A204.1 (cell line): ENCODE results near the gene AFF3.

Experiments
- FAIRE-seq: peaks from 2 replicates; lab custom pipeline; 2012; peaks lifted over from hg19 to GRCh38; lab: Jason Lieb, UNC

AFF3 gene

DNA sequence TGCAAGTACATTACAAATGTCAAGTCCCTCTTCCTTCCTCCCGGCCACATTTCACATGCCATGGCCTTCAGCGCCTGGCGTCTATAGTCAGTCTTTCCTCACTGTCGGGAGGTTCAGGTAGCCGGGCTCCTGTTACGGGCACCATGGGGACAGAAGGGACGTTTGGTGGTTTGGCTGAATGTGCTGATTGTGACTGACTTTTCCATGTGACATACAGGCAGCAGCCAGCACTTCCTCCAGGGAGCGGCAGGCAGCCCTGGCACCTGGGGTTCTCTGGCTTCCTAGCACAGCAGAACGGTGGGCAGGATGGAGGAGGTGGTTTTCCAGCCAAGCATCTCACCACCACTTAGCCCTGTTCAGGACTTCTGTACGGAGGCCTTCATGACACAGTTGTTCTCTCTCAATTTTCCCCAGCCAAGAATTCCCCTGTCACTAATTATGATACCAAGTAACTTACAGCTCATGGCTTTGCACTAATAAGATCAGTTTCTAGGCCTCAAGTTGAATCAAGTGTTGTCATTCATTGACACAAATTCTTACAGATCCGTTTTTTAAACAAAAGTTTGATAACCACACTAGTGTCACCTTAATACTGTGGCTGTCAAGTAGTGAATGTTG is 568.6 kb downstream of the AFF3 start:
- no peak for FAIRE-seq

DNA sequence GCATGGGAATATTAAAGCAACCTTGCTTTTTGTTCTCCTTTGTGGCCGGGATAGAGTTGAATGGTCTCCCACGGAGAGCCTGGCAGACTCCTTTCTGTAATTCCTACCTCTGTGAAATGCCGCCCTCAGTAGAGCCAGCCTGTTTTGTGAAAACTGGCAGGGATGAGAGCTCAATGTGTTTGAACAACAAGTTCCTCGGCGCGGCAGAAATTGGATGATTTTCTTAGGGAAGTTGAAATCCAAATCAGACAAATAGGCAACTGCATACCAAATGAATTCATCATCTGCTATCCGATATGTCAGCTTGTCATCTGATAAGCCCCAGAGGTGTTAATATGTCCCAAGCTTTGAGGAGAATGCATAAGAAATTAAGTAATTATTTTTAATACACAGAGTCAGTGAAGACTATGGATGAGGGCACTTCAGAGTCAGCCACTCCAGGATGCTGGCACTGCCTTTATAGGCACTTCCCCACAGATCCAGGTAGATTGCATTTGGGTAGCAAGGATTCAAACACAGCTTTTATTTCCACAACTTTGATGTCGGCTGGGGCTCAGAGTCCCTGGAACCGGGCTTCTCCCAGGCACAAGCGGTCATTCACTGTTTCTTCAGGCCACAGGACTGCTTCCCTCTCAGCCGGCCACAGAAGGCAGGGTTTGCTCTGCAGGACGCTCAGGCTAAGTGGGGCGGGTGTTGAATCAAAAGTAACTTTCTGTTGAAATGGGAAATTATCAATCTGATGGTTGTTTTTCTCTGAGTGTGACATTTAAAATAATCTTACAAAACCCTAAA is 569.8 kb downstream of the AFF3 start:
- FAIRE-seq, result no peak

DNA sequence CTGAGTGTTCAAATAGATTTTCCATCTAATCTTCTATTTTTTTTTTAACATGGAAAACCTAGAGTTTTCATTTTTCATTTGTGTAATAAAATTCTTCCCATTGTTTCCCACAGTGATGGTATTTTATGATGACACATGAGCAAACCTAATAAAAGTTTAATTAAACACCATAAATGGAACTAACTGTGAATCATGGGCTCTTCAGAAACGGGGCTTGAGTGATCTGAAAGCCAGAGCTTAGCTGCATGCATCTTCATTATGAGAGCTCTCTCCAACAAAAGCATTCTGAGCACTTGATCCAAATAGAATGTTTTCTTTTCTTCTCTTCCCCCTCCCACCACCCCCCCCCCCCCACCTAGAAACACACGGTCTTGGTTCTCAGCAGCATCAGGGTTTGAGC is 570.4 kb downstream of the AFF3 start:
- FAIRE-seq, result no peak

DNA sequence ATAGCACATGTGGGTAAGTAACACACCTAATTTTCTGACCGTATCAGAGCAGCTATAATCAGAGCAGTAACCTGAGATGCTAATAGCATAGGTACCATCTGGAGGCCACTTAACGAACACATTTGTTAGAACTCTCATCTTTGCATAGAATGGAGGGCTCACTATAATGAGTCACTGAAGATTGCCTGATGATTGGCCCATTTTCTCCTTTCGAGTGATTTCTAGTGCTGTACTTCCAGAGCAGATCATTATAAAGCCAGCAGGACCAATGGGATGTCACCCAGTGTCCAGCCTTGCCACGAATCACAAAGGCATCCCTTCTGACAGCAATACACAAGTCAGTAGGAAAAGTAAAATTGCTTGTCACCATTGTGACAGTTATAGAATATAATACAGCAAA is 570.9 kb downstream of the AFF3 start:
- no peak for FAIRE-seq

DNA sequence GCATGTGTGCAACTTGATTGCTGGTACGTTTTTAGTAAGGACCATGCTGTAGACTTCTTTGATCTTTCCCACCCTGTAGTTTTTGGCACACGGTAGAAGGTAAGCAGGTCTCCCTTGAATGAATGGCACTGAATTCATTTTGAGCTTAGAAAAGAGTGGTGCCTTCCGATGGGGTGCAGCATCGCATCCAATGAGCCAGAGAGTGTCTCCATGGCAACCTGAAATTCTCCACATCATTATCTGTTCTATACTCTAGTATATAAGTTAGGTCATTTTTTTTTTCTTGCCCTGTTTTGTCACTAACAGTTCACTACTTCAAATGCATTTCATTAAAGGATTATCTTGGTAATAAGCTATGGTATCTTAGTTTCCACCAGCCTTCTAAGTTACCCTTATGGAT is 571.4 kb downstream of the AFF3 start:
- no peak for FAIRE-seq

DNA sequence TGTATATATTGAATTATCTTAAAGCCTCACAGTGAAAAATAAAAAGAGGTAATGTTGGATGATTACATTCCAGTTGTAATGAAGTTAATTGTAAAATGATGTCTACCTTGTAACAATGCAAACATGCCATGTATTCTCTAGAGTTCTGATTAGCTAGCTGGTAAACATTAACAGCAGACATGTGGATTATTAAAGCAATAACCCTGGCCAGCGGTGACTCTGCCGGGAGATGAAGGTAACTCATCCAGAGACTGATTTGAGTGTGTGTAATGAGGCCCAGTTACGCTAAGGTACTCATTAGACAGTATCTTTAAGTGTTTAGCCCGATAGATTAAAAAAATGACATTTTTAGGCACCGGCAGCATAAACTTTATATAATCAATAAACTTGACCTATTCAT is 573.0 kb downstream of the AFF3 start:
- FAIRE-seq, result no peak

DNA sequence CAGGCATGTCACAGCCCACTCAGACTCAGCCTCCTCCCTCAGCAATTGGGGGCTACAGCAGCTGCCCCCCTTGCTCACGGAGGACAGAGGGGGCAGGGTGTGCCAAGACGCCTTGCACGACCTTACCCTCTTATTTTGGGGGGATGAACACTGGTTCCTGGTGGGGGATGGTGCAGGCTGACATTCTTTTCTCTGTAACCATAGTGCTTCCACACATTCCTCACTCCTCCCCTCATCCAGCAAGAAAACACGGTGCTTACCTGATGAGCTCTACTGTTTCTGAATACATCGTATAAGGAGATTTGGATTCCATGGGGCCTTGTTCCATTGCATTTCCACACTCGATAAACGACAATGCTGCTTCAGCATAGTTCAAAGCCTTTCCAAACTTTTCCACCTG is 577.2 kb downstream of the AFF3 start:
- FAIRE-seq, result no peak

DNA sequence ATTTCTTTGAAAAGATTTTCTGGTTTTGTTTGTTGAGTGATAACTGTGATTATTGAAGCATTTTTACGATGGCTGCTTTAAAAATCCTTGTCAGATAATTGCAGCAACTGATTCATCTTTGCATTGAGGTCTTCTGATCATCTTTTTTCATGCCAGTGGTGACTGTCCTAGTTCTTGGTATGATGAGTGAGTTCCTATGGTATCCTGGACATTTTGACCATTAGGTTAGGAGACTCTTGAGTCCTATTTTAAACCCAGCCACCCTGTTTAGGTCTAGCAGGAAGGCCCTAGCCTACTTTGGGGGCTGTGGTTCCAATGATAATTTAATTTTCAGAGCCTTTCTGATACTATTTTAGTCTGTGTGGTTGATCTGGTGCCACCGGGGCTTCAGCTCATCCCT is 579.9 kb downstream of the AFF3 start:
- FAIRE-seq, result no peak

DNA sequence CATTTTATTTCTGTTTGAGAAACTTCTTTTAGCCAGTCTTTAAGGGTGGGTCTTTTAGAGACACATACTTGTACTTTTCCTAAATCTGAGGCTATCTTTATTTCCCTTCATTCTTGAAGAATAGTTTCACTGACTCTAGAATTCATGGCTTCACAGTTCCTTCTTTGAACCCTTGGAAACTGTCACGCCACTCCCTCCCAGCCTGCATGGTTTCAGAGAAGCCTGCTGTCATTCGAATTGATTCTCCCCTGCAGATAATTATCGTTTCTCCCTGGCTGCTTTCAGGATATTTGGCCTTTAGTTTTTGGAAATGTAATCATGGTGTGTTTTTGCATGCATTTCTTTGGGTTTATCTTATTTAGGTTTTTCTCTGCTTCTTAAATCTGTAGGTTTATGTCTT is 580.6 kb downstream of the AFF3 start:
- no peak for FAIRE-seq

DNA sequence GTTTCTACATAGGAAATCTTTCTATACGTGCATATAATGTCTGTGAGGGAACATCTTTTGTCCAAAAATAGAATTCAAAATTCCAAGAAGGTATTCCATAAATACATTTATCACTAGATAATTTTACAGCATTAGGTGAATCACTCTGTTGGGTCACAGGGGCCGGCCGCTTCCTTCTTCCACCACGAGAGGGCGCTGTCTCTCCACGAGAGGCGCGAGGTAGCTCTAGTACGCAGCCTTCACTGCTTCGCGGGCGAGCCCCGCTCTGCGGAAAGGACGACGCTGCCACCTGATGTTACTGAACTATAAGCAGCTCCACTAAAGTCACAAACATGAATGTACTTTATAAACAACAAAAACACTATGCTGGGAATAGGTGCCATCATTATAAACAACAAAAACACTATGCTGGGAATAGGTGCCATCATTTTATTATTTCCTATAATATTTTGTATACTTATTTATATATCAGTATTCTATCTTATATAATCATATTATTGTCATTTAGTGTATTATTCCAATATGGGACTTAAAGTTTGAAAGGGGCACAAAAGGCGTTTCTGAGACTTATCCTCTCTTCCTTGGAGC is 583.2 kb downstream of the AFF3 start:
- peak; percentile 90 for FAIRE-seq

DNA sequence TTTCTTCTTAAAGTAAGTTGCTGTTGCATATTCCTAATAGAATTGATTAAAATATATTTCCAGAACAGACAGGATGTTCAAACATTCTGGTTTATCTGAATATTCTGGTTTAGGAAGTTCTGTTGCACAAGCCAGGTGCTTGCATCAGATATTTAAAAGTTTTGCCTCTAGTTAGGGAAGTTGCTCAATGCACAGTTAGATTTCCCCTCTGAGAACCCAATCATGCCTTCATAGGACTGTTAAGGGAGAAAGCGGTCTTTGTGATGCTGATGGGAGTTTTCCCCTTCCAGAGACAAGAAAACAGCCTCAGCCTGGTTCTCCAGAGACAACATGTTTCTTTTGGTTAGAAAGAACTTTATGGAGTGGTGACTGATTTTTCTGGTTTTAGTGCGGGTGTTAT is 587.0 kb downstream of the AFF3 start:
- no peak for FAIRE-seq

DNA sequence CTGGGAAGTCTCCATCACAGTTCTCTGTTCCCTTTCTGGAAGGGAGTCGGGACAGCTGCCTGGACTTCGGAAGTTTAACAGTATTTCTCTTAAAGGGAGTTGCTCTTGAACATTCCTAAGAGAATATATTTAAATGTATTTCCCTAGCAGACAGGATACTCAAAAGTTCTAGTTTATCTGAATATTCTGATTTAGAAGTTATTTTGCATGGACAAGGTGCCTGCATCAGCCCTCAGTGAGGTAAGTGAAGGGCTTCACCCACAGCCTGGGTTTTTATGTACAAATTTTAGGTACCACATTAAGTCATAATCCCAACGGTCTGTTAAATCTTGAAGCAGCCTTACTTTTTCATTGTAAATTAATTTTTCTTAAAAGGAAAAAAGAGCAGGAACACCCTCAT is 587.5 kb downstream of the AFF3 start:
- FAIRE-seq, result no peak

DNA sequence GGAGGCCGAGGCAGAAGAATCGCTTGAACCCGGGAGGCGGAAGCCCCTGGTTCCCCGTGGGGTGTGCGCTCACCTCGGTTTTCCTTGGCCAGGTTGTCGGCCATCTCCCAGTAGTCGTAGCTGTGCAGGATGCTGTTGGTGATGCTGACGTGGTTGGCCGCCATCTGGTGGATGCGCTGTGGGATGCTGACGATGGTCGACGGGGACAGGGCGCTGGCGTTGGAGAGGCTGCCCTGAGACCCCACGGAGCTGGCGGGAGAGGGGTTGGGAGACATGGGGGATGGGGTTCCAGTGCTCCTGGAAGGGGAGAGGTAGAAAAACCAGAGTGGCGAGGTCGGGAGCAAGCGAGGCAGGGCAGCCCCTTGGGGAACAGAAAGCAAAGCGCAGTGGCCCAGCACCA is 588.2 kb downstream of the AFF3 start:
- FAIRE-seq, result no peak

DNA sequence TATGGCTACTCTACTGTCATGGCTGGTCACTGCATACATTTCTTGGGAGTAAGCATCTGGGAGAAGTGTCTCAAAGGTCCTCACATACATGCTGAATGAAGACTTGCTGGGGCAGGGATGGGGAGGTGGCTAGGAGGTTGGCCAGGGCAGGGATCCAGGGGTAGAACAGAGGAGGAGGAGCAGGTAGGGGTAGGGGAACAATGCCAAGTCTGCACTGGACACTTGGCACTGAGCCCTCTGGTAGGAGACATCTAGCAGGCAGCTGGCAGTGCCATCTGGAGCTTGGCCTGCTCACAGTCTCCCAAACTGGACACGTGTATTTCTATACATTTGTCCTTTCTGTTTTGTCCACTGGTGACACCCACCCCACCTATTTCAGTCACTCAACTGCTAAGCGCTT is 589.9 kb downstream of the AFF3 start:
- no peak for FAIRE-seq

DNA sequence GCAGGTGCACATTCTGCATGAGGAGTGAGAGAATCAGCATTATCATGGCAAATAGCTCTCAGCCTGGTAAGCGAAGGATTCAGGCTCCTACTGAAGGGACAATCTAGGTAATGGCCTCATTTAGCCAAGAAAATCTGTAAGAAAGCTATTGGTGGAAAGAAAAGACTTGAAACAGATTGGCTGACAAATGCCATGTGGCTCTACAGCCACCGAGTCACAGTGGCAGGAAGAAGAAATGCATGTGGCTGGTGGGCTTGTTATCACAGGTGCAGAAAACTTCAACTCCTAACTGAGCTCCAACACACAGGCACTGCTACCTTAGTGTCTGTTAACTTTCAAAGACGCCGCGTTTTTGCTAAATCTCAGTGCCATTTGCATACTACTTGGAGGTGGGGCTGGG is 592.0 kb downstream of the AFF3 start:
- FAIRE-seq, result no peak

DNA sequence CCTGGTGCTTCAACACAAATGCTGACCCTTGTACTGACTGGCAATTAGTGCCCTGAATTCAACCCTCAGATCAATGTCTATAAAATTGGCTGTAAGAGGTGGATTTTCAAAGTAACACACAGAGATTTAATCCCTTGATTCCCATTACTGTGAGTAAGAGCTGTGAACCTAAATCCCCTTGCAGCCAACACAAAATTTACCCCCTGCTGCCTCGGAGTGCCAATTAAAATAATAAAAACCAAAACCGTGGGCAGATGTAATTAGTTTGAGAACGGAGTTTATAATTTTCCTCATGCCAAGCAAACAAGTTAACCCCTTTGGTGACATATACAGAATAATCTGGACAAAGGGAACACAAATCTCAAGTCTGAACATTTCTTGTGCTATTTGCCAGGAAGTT is 596.8 kb downstream of the AFF3 start:
- FAIRE-seq, result no peak

DNA sequence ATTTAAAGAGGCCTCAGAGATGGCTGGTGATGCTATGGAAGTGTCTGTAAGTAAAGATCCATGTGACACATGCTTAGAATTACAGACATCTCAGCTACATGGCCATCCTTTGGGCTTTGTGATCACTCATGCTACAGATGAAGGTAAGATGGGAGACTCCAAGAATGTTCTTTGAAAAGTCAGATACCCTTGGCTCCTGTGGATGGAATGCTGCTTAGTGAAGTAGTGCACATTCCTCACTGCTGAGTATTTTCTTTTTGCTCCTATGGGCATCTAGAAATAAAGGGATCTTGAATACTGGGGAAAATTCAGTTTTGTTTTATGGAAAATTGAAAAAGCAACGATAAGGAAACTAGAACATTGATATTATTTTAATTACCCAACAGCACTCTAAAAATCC is 597.3 kb downstream of the AFF3 start:
- FAIRE-seq, result no peak

DNA sequence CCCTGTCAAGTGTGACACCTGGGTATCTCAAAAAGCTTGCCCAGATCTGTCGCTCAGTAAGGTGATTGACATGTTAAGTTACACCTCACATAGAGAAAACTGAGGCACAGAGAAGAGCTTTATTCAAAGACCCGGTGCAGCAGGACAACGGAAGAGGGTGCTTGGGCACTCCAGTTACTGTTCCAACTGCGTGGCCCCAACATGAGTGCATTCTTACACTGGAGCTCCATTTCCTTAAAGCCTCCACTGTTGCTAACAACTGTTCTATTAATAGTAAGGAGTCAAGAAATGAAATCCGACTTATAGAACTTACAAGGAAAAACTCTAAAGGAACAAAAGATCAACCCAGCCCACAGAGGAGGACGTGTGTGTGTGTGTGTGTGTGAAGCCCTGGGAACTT is 597.8 kb downstream of the AFF3 start:
- FAIRE-seq, result no peak

DNA sequence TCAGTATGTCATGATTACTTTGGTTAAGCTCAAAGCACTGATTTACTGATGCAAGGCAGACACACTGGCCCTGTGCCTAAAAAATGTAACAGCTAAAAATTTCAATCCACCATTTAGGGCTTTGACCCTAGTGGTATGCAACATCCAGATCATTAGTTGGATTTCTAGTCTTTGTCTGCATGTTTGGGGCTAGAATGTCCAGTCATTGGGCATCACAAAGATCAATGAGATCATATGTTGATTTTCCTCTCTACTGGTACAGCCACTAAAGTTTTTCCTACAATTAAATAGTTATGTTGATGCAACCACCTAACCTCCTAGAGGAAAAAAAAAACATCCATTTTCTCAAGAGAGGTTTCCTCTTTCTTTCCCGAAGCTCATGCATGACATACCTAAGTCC is 599.1 kb downstream of the AFF3 start:
- FAIRE-seq, result no peak

DNA sequence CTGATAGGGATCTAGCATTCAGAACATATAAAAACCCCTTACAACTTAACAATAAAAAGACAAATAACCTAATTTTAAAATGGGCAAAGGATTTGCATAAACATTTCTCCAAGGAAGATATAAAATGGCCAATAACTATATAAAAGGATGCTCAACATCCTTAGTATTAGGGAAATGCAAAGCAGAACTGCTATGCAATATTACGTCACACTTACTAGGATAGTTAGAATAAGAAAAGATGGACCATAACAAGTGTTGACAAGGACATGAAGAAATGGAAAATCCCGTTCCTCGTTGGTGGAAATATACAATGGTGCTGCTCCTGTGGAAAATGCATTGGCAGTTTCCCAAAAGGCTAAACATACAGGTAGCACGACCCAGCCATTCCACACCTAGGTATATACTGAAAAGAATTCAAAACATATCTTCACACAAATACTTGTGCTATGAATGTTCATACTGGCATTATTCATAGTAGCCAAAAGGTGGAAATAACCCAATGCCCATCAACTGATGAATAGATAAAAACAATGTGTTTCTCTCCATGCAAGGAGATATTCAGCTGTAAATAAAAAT is 604.4 kb downstream of the AFF3 start:
- no peak for FAIRE-seq

DNA sequence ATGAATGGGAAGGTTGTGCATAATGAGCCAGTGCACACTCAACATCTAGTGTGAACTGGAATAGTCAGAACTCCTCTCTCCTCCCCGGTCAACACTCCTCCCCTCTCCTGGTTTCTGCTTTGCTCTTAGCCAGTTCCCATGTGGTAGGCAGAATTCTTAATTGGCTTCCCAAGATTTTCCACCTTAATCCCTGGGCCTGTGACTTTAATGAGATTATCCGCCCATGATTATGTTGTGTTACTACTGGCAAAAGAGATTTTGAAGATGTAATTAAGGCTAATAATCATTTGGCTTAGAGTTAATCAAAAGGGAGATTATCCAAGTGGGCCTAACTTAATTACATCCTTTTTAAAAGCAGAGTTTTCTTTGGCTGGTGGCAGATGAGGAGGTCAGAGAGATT is 618.3 kb downstream of the AFF3 start:
- no peak for FAIRE-seq

DNA sequence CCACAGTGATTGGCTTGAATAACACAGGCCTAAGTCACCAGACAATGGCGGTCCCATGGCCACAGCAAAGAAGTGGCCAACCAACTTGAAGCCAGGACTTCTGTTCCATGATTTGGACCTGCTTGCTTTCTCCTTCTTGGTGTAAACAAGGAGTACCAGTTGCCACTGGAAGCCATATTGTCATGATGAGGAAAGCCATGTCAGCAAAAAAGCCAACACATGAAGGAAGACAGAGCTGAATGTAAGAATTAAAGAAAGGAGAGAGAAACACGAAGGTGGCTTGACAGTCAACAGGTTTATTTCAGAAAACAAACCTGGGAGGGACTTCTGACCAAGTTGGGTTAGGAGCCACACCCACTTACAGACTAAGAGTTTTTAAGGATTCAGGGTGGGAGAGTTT is 620.2 kb downstream of the AFF3 start:
- FAIRE-seq, result no peak

DNA sequence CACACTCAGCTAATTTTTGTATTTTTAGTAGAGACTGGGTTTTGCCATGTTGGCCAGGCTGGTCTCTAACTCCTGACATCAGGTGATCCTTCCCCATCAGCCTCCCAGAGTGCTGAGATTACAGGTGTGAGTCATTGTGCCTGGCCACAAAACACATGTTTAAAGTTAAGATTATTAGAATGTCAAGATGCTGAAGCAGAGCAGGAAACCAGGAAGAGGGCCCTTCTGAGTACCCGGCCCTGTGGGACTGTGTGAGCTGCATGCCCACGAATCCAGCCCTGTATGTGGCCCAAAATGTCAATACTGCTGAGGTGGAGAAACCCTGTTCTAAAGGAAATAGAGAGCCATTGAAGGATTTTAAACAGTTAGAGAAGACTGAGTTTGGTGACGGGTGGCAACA is 621.6 kb downstream of the AFF3 start:
- no peak for FAIRE-seq

DNA sequence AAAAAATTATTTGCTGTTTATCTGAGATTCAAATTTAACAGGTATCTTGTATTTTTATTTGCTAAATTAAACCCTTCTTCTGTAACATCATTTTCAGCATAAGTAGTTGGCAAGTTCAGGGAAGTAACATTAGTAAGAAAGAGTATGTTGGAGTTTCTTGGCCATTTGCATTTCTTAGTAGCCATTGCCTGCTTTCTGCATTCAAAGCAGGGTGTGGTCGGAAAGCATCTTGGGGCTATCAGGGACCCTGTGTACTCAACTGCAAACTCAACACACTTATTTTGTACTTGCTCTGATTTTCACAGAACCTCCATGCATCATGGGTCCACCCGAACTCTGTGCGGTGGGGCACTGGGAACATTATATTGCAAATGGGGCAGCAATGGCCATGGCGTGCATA is 622.2 kb downstream of the AFF3 start:
- FAIRE-seq, result no peak
